A549 (cell line): ENCODE results near the gene SOX6.

Source experiments
- CBX2 ChIP-seq: fragments of 200-600 bp; sonication (generic); IDR thresholded peaks from 2 replicates; pipeline ENCODE4 v1.6.1; 2016; ENCODE audit warnings: low read depth, mild to moderate bottlenecking, borderline replicate concordance
- CBX8 ChIP-seq: fragments of 200-600 bp; sonication (generic); IDR thresholded peaks from 2 replicates; pipeline ENCODE4 v1.6.1; 2016
- CTCF ChIP-seq: fragments of >200 bp; sonication (Bioruptor Twin); formaldehyde crosslinking; IDR thresholded peaks from 3 replicates; pipeline ENCODE4 v1.5.1; 2016
- EHMT2 ChIP-seq: fragments of 200-600 bp; sonication (generic); IDR thresholded peaks from 2 replicates; pipeline ENCODE4 v1.6.1; 2016; ENCODE audit warnings: antibody characterized with exemption, low read depth, mild to moderate bottlenecking, moderate library complexity
- MAX ChIP-seq: IDR thresholded peaks from 2 replicates; pipeline ENCODE4 v1.6.1; 2012
- POLR2A ChIP-seq: IDR thresholded peaks from 2 replicates; pipeline ENCODE4 v1.6.1; 2012; ENCODE audit warnings: mild to moderate bottlenecking, low read length
- SMC3 ChIP-seq: fragments of >200 bp; sonication (Bioruptor Twin); formaldehyde crosslinking; IDR thresholded peaks from 3 replicates; pipeline ENCODE4 v1.6.1; 2018; ENCODE audit warnings: inconsistent platforms

DNA sequence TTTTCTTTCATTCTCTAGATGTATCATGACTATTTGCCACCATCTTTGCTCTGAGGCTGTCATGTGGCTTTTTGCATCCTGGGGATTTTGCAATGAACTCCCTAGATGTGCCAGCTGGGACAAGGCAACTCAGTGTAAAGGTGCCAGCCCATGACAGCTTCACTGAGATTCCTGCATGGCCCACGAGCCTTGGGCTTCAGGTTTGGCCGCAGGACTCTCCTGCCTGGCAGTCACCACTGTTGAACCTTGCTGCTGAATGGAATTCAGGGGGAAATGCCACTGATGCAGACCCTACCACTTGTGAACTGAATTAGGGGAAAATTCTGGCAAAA lies 385.2 kb downstream of the SOX6 start:
- TF ChIP-seq CBX2 (no peak), EHMT2 (no peak), CTCF (no peak), CBX8 (no peak), MAX (no peak), POLR2A (no peak), SMC3 (no peak)
